ENCODE measurements around the gene SLF2. TPM values are rescaled to one million over a fixed set of nuclear protein-coding genes. Genes with fewer than 3 reads are reported as not detected.

SLF2 gene
- total and polyA plus RNA-seq, 2 of the 13 experiments (the other 11 are each of a cell fraction or from before 2014, with no cell fraction given), result 12.2 to 48.1 TPM

DNA sequence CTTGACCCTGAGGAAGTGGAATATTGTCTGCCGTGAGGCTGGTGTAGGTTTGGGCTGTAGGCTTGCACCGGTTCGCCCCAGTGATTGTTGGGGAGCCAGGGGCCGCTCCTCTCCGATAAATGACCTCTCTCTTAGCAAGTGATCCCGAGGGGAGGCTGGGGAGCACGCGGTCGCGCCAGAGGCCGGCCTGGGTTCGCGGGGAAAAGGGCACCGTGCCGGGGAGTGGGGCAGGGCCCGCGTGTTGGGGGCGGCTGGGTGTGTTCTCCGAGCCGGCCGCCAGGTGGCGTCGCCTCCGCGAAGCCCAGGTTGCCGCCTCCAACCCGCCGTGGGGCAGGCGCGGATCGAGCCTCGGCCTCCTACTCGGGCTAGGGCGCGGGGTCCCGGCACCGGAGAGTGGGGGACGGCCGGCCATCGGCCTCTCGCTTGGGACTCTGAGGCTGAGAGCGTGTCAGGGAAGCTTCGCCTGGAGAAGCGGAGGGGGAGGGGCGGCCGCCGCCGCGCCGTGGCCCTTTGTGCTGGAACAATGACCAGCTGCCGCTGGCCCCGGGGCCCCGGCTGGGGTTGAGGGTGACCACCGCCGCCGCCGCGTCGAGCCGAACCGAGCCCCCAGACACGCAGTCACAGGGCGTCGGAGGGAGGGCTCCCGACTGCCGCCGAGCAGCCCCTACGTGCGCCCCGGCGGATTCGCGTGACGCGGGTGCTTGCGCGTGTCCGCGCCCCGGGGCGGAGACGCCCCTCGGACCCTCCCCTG lies 86.4 kb downstream of the SLF2 start (continued):
- peak; percentile 33; the same call in 1 of the 2 replicates for TF ChIP-seq SALL2 (CRISPR knock-in tag; IDR thresholded peaks at IDR 0.05)
- no peak for TF ChIP-seq PTBP1 (IDR thresholded peaks at IDR 0.05; ENCODE audit: low read depth, low read length, poor library complexity, severe bottlenecking)
- peak; percentile 80 for TF ChIP-seq ZNF281 (CRISPR knock-in tag; IDR thresholded peaks at IDR 0.05; ENCODE audit: borderline replicate concordance)
- TF ChIP-seq THAP11 (CRISPR knock-in tag; IDR thresholded peaks at IDR 0.05), result 0 out of 2 replicates have a peak, but pooled peaks have one; percentile 31
- TF ChIP-seq ZNF710 (CRISPR knock-in tag; IDR thresholded peaks at IDR 0.05; ENCODE audit: borderline replicate concordance), result 0 out of 2 replicates have a peak, but pooled peaks have one; percentile 61
- TF ChIP-seq, protein P1, sequence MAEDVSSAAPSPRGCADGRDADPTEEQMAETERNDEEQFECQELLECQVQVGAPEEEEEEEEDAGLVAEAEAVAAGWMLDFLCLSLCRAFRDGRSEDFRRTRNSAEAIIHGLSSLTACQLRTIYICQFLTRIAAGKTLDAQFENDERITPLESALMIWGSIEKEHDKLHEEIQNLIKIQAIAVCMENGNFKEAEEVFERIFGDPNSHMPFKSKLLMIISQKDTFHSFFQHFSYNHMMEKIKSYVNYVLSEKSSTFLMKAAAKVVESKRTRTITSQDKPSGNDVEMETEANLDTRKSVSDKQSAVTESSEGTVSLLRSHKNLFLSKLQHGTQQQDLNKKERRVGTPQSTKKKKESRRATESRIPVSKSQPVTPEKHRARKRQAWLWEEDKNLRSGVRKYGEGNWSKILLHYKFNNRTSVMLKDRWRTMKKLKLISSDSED (CRISPR knock-in tag; IDR thresholded peaks at IDR 0.05), result no peak
- TF ChIP-seq ZNF34 (CRISPR knock-in tag; IDR thresholded peaks at IDR 0.05; ENCODE audit: borderline replicate concordance), result no peak
- no peak for TF ChIP-seq MAFG (CRISPR knock-in tag; IDR thresholded peaks at IDR 0.05)
- TF ChIP-seq SP2 (CRISPR knock-in tag; IDR thresholded peaks at IDR 0.05), result no peak; the same call in none of the 2 replicates
- no peak for TF ChIP-seq ZBTB10 (CRISPR knock-in tag; IDR thresholded peaks at IDR 0.05; ENCODE audit: borderline replicate concordance)
- TF ChIP-seq SMC3 (IDR thresholded peaks at IDR 0.05; ENCODE audit: low read length), result peak; percentile 29; the same call in 1 of the 2 replicates
- TF ChIP-seq HNRNPL (IDR thresholded peaks at IDR 0.05; ENCODE audit: low read depth, low read length), result peak; percentile 81
- TF ChIP-seq ZNF121 (CRISPR knock-in tag; IDR thresholded peaks at IDR 0.05), result no peak
- TF ChIP-seq GPBP1L1 (CRISPR knock-in tag; IDR thresholded peaks at IDR 0.05), result no peak
- no peak for TF ChIP-seq EHMT2 (IDR thresholded peaks at IDR 0.05; ENCODE audit: borderline replicate concordance, low read depth, low read length)
- TF ChIP-seq KDM2A (CRISPR knock-in tag; IDR thresholded peaks at IDR 0.05; ENCODE audit: borderline replicate concordance, low read depth), result peak; percentile 93
- 0 out of 2 replicates have a peak, but pooled peaks have one; percentile 26 for TF ChIP-seq MED13 (CRISPR knock-in tag; IDR thresholded peaks at IDR 0.05)
- TF ChIP-seq ZNF652 (CRISPR knock-in tag; IDR thresholded peaks at IDR 0.05; ENCODE audit: borderline replicate concordance, low read depth), result no peak

All from HepG2 (cell line).